Keratinocyte (primary cell): ENCODE data around the gene CRYM.
"Not testable (repeated sequence)": the region's sequence is repeated elsewhere in the genome, so short reads cannot be mapped to it uniquely, and the experiment has no call there.

Experiments
- EZH2 ChIP-seq: IDR thresholded peaks from one replicate; pipeline ENCODE4 v1.6.1; 2012; ENCODE audit warnings: inconsistent platforms, mild to moderate bottlenecking, low read length, moderate library complexity
- TF ChIP-seq, protein P1 (sequence below), 3 experiments: IDR thresholded peaks in 1 of 3; conservative IDR thresholded peaks in 1 of 3; optimal IDR thresholded peaks in 1 of 3; 2 replicates in 2 of 3; 3 replicates in 1 of 3; pipeline versions ENCODE3 to v1.5.1; 2011; ENCODE audit warnings: low read length in 3 of 3, mild to moderate bottlenecking in 3 of 3, moderate library complexity in 2 of 3, control low read depth in 1 of 3, inconsistent platforms in 1 of 3; ENCODE audit not compliant: insufficient read depth in 2 of 3; ENCODE audit errors: extremely low read depth in 1 of 3

- not testable (repeated sequence) for TF ChIP-seq EZH2
- TF ChIP-seq, protein P1, sequence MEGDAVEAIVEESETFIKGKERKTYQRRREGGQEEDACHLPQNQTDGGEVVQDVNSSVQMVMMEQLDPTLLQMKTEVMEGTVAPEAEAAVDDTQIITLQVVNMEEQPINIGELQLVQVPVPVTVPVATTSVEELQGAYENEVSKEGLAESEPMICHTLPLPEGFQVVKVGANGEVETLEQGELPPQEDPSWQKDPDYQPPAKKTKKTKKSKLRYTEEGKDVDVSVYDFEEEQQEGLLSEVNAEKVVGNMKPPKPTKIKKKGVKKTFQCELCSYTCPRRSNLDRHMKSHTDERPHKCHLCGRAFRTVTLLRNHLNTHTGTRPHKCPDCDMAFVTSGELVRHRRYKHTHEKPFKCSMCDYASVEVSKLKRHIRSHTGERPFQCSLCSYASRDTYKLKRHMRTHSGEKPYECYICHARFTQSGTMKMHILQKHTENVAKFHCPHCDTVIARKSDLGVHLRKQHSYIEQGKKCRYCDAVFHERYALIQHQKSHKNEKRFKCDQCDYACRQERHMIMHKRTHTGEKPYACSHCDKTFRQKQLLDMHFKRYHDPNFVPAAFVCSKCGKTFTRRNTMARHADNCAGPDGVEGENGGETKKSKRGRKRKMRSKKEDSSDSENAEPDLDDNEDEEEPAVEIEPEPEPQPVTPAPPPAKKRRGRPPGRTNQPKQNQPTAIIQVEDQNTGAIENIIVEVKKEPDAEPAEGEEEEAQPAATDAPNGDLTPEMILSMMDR (optimal IDR thresholded peaks at IDR 0.05 in 1 of 3, IDR thresholded peaks at IDR 0.05 in 1 of 3, conservative IDR thresholded peaks at IDR 0.05 in 1 of 3; ENCODE audit: extremely low read depth in 1 of 3, insufficient read depth in 2 of 3, low read length in 3 of 3) = not testable (repeated sequence)
Measured at GRCh38 chr16:21312046-21312445, 34.0 kb upstream of the CRYM start.
